IMR-90 (cell line): ENCODE results near the gene CTIF. TPM values are rescaled to one million over a fixed set of nuclear protein-coding genes. Genes with fewer than 3 reads are reported as not detected.

Experiments used
- ATAC-seq: fragments of 200-7000 bp; cut with Tn5 transposase; 2 replicates; pipeline ENCODE4 v1.9.1; 2020; ENCODE audit warnings: low read depth, mild to moderate bottlenecking, moderate library complexity
- BruUV-seq: library from RNA; stranded (reverse); fragments of 400-500 nt; replicated peaks from 2 replicates; lab custom pipeline; 2021; lab: Mats Ljungman, UMichigan
- CTCF ChIA-PET: fragments of 300-600 bp; formaldehyde crosslinking; extraction: SDS; loops from one replicate; lab custom pipeline; 2021; ENCODE audit warnings: antibody characterized with exemption; lab: Yijun Ruan, JAX
- POLR2A ChIA-PET: fragments of 300-600 bp; sonication (Branson Sonifier 250); formaldehyde crosslinking; loops from one replicate; lab custom pipeline; 2022; ENCODE audit warnings: antibody characterized with exemption; ENCODE audit not compliant: unreplicated experiment; lab: Charles Lee
- DNase-seq: peaks from one replicate; pipeline ENCODE4 v3.0.0; 2013
- H2AFZ ChIP-seq: replicated peaks from 2 replicates; pipeline ENCODE3; 2013; ENCODE audit warnings: low read length, mild to moderate bottlenecking; ENCODE audit not compliant: poor library complexity
- H2AK5ac ChIP-seq: 2 replicates; pipeline ENCODE4 v1.6.1; 2013; ENCODE audit warnings: low read depth, low read length, inconsistent platforms
- H2AK9ac ChIP-seq: replicated peaks from 2 replicates; pipeline ENCODE3; 2013; ENCODE audit warnings: mild to moderate bottlenecking, low read depth, low read length, moderate library complexity; ENCODE audit not compliant: poor library complexity
- H2BK120ac ChIP-seq: 2 replicates; pipeline ENCODE4 v1.6.1; 2013; ENCODE audit warnings: low read depth, low read length, inconsistent platforms
- H2BK15ac ChIP-seq: 3 replicates; pipeline ENCODE4 v1.6.1; 2013; ENCODE audit warnings: low read depth, low read length, inconsistent platforms
- H2BK20ac ChIP-seq: 2 replicates; pipeline ENCODE4 v1.6.1; 2013; ENCODE audit warnings: low read depth, mild to moderate bottlenecking, inconsistent platforms, low read length, moderate library complexity
- H2BK5ac ChIP-seq: 2 replicates; pipeline ENCODE4 v1.6.1; 2013; ENCODE audit warnings: mild to moderate bottlenecking, low read depth, low read length, inconsistent platforms; ENCODE audit not compliant: poor library complexity, severe bottlenecking
- H3K14ac ChIP-seq: replicated peaks from 2 replicates; pipeline ENCODE4 v1.6.1; 2013; ENCODE audit warnings: low read depth, low read length, inconsistent platforms
- H3K18ac ChIP-seq: 2 replicates; pipeline ENCODE4 v1.6.1; 2013; ENCODE audit warnings: low read depth, low read length, control low read depth
- H3K23ac ChIP-seq: 2 replicates; pipeline ENCODE4 v1.6.1; 2013; ENCODE audit warnings: low read depth, low read length, inconsistent platforms
- H3K27ac ChIP-seq: 2 replicates; pipeline ENCODE4 v1.5.1; 2013; ENCODE audit warnings: mild to moderate bottlenecking, control low read depth, low read length; ENCODE audit not compliant: insufficient read depth
- H3K27me3 ChIP-seq: 2 replicates; pipeline ENCODE4 v1.6.1; 2013; ENCODE audit warnings: low read length; ENCODE audit not compliant: control insufficient read depth, insufficient read depth
- H3K36me3 ChIP-seq: 2 replicates; pipeline ENCODE4 v1.6.1; 2013; ENCODE audit warnings: low read length, mixed read lengths; ENCODE audit not compliant: control insufficient read depth, insufficient read depth
- H3K4ac ChIP-seq: 2 replicates; pipeline ENCODE4 v1.6.1; 2013; ENCODE audit warnings: low read depth, low read length, inconsistent platforms
- H3K4me1 ChIP-seq: 2 replicates; pipeline ENCODE4 v1.6.1; 2013; ENCODE audit warnings: low read length, mixed read lengths; ENCODE audit not compliant: control insufficient read depth, insufficient read depth
- H3K4me2 ChIP-seq: 2 replicates; pipeline ENCODE4 v1.6.1; 2013; ENCODE audit warnings: low read depth, mild to moderate bottlenecking, control low read depth, low read length, moderate library complexity
- H3K4me3 ChIP-seq: 2 replicates; pipeline ENCODE4 v1.5.1; 2013; ENCODE audit warnings: low read depth, mild to moderate bottlenecking, control low read depth, low read length, moderate library complexity; ENCODE audit not compliant: insufficient read depth
- H3K56ac ChIP-seq: 2 replicates; pipeline ENCODE4 v1.6.1; 2013; ENCODE audit warnings: low read length, inconsistent platforms; ENCODE audit not compliant: insufficient read depth; ENCODE audit errors: extremely low read depth
- H3K79me1 ChIP-seq, 2 experiments: 2 replicates each; pipeline ENCODE4 v1.6.1; 2013; ENCODE audit warnings: low read length in 2 of 2, inconsistent platforms in 1 of 2, low read depth in 1 of 2
- H3K9ac ChIP-seq: 2 replicates; pipeline ENCODE4 v1.6.1; 2013; ENCODE audit warnings: low read depth, low read length, control low read depth
- H3K9me1 ChIP-seq: 2 replicates; pipeline ENCODE4 v1.6.1; 2013; ENCODE audit warnings: low read length, inconsistent platforms; ENCODE audit not compliant: insufficient read depth
- H3K9me3 ChIP-seq: 2 replicates; pipeline ENCODE4 v1.6.1; 2013; ENCODE audit warnings: low read length; ENCODE audit not compliant: control insufficient read depth, insufficient read depth
- H4K20me1 ChIP-seq: 2 replicates; pipeline ENCODE4 v1.6.1; 2013; ENCODE audit warnings: low read length, inconsistent platforms; ENCODE audit not compliant: insufficient read depth
- H4K5ac ChIP-seq: 2 replicates; pipeline ENCODE4 v1.6.1; 2013; ENCODE audit warnings: mild to moderate bottlenecking, low read depth, low read length, control low read depth
- H4K8ac ChIP-seq, 2 experiments: 2 replicates each; pipeline ENCODE4 v1.6.1; 2013; ENCODE audit warnings: low read depth in 2 of 2, low read length in 2 of 2, control low read depth in 1 of 2, inconsistent platforms in 1 of 2
- H4K91ac ChIP-seq: 2 replicates; pipeline ENCODE4 v1.6.1; 2013; ENCODE audit warnings: low read depth, low read length, inconsistent platforms; ENCODE audit not compliant: insufficient read depth
- BHLHE40 ChIP-seq: fragments of 150-350 bp; IDR thresholded peaks from 2 replicates; pipeline ENCODE4 v1.6.1; 2016; ENCODE audit warnings: mild to moderate bottlenecking, low read depth, low read length
- CEBPB ChIP-seq: IDR thresholded peaks from 2 replicates; pipeline ENCODE4 v1.6.1; 2012; ENCODE audit warnings: low read depth, low read length, improper control_type of control experiment
- CHD1 ChIP-seq: IDR thresholded peaks from 2 replicates; pipeline ENCODE4 v1.6.1; 2012; ENCODE audit warnings: low read depth, low read length, improper control_type of control experiment
- FOS ChIP-seq: fragments of 150-350 bp; IDR thresholded peaks from 2 replicates; pipeline ENCODE4 v1.6.1; 2016; ENCODE audit warnings: low read depth, low read length
- MAFK ChIP-seq: IDR thresholded peaks from 2 replicates; pipeline ENCODE4 v1.6.1; 2012; ENCODE audit warnings: low read depth, low read length, improper control_type of control experiment
- MAZ ChIP-seq: IDR thresholded peaks from 2 replicates; pipeline ENCODE4 v1.6.1; 2012; ENCODE audit warnings: low read depth, mild to moderate bottlenecking, low read length, improper control_type of control experiment, moderate library complexity, borderline replicate concordance
- MXI1 ChIP-seq: IDR thresholded peaks from 2 replicates; pipeline ENCODE4 v1.6.1; 2012; ENCODE audit warnings: low read depth, mild to moderate bottlenecking, low read length, moderate library complexity, borderline replicate concordance
- NFE2L2 ChIP-seq: fragments of 150-350 bp; IDR thresholded peaks from 2 replicates; pipeline ENCODE4 v1.6.1; 2016; ENCODE audit warnings: low read depth, mild to moderate bottlenecking, low read length
- POLR2A ChIP-seq: IDR thresholded peaks from 2 replicates; pipeline ENCODE4 v1.6.1; 2012; ENCODE audit warnings: mild to moderate bottlenecking, low read depth, low read length
- RAD21 ChIP-seq: IDR thresholded peaks from 2 replicates; pipeline ENCODE4 v1.6.1; 2012; ENCODE audit warnings: low read length, improper control_type of control experiment
- RCOR1 ChIP-seq: IDR thresholded peaks from 2 replicates; pipeline ENCODE4 v1.6.1; 2012; ENCODE audit warnings: mild to moderate bottlenecking, low read length, improper control_type of control experiment; ENCODE audit not compliant: insufficient replicate concordance
- RFX5 ChIP-seq: IDR thresholded peaks from 2 replicates; pipeline ENCODE4 v1.8.0; 2012; ENCODE audit warnings: low read depth, mild to moderate bottlenecking, low read length, moderate library complexity
- SMC3 ChIP-seq: fragments of 150-350 bp; IDR thresholded peaks from 2 replicates; pipeline ENCODE4 v1.6.1; 2016; ENCODE audit warnings: low read depth, mild to moderate bottlenecking, antibody characterized with exemption, low read length, moderate library complexity
- WGBS, 2 experiments: methylation state at CpG; one replicate each; pipeline versions ENCODE4 v1.1.5 to v1.1.7; 2013; ENCODE audit warnings: missing lambda C conversion rate in 2 of 2; ENCODE audit not compliant: insufficient read length in 1 of 2; ENCODE audit errors: extremely low coverage in 2 of 2; 5-methylcytosine and 5-hydroxymethylcytosine counted together
- dilution Hi-C: fragments of 300-500 bp; cut with HindIII; formaldehyde crosslinking; loops from one replicate; pipeline ENCODE4 v1.14.3; 2018; ENCODE audit warnings: low sequenced_read_pairs; ENCODE audit not compliant: unreplicated experiment
- in situ Hi-C: fragments of 300-500 bp; cut with MboI; formaldehyde crosslinking; loops from 3 replicates; pipeline ENCODE4 v1.14.3; 2019; ENCODE audit warnings: low sequenced_read_pairs, inconsistent platforms, mixed read lengths
- intact Hi-C: fragments of 100-400 bp; cut with micrococcal nuclease; formaldehyde crosslinking; loops from 2 replicates; pipeline ENCODE4 v1.10.0; 2022
- polyA plus RNA-seq, 3 experiments: library from polyadenylated mRNA; depleted of rRNA; stranded (reverse); fragments of >200 nt; gene quantifications; 2 replicates each; pipeline ENCODE4 v1.2.3, GENCODE V29; 2012; ENCODE audit warnings: low replicate concordance in 1 of 3
- total RNA-seq: library from RNA; depleted of rRNA; stranded (reverse); fragments of >200 nt; gene quantifications from 2 replicates; pipeline ENCODE4 v1.2.3, GENCODE V29; 2012
- TF ChIP-seq, protein P1 (sequence below): conservative IDR thresholded peaks from 2 replicates; pipeline ENCODE4 v1.5.1; 2012; ENCODE audit warnings: mild to moderate bottlenecking, low read depth, low read length, improper control_type of control experiment
- TF ChIP-seq, protein P2 (sequence below): fragments of 150-350 bp; IDR thresholded peaks from 2 replicates; pipeline ENCODE4 v1.6.1; 2016; ENCODE audit warnings: low read depth, mild to moderate bottlenecking, low read length, moderate library complexity, borderline replicate concordance
- TF ChIP-seq, protein P3 (sequence below): fragments of 150-350 bp; IDR thresholded peaks from 2 replicates; pipeline ENCODE4 v1.6.1; 2017; ENCODE audit warnings: mild to moderate bottlenecking, antibody characterized with exemption, low read length, low read depth

Gene CTIF
- total and polyA plus RNA-seq, 2 of the 4 experiments (the other 2 are of a cell fraction): 25.1 to 57.0 TPM

DNA sequence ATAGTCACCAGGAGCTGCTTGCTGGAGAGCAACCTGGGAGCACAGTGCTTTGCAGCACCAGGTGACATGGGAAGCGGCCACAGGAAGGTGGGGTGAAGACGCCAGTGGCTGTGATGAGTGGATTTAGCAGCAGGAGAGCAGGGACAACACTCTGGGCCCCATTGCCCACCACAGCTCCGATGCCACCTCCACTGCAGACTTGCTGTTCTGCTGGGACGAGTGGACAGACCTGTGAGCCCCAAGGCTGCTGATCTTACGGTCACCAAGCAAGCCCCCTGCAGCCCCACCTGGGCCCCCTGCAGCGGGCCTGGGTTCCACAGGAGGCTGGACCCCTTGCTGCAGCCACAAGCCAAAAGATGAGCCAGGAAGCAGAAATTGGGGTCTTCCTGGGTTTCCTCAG lies 73.7 kb downstream of the CTIF start:
- Histone ChIP-seq H3K9me1 (peaks cover 70% of the 10 kb centered on the region), H3K27ac (no peak overlapping the region), H3K23ac (no peak overlapping the region), H3K4me2 (no peak overlapping the region), H4K5ac (no peak overlapping the region), H2AK5ac (no peak overlapping the region), H3K4me3 (no peak overlapping the region), H4K20me1 (peaks cover 94% of the 10 kb centered on the region), H2BK20ac (no peak overlapping the region), H3K27me3 (no peaks in the 10 kb centered on the region), H2AFZ (no peak overlapping the region), H2AK9ac (peak overlapping the region; percentile 66), H4K8ac (no peak overlapping the region), H2BK5ac (no peak overlapping the region), H3K56ac (no peak overlapping the region), H2BK15ac (no peak overlapping the region), H3K9ac (no peak overlapping the region), H3K36me3 (peaks cover 6% of the 10 kb centered on the region), H3K4me1 (peaks cover 23% of the 10 kb centered on the region), H4K91ac (no peak overlapping the region), H3K18ac (no peak overlapping the region), H3K79me1 (peaks cover 40 to 95% of the 10 kb centered on the region in 2 experiments), H3K4ac (no peak overlapping the region), H3K9me3 (no peaks in the 10 kb centered on the region), H3K14ac (no peak overlapping the region), H2BK120ac (no peak overlapping the region)
- BruUV-seq: no TSS peak
- dilution Hi-C loops (no loop called here), in situ Hi-C loops (no loop called here), intact Hi-C loops (no loop called here)
- ATAC-seq (no peak), DNase-seq (no peak)
- POLR2A ChIA-PET: no interaction called here
- no CpG with 5 or more reads among the region's 6 CpGs for whole genome bisulfite sequencing, 2 experiments
- TF ChIP-seq RAD21: no peak
- TF ChIP-seq RCOR1: no peak
- TF ChIP-seq, protein P1, sequence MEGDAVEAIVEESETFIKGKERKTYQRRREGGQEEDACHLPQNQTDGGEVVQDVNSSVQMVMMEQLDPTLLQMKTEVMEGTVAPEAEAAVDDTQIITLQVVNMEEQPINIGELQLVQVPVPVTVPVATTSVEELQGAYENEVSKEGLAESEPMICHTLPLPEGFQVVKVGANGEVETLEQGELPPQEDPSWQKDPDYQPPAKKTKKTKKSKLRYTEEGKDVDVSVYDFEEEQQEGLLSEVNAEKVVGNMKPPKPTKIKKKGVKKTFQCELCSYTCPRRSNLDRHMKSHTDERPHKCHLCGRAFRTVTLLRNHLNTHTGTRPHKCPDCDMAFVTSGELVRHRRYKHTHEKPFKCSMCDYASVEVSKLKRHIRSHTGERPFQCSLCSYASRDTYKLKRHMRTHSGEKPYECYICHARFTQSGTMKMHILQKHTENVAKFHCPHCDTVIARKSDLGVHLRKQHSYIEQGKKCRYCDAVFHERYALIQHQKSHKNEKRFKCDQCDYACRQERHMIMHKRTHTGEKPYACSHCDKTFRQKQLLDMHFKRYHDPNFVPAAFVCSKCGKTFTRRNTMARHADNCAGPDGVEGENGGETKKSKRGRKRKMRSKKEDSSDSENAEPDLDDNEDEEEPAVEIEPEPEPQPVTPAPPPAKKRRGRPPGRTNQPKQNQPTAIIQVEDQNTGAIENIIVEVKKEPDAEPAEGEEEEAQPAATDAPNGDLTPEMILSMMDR: no peak
- TF ChIP-seq NFE2L2: no peak
- no peak for TF ChIP-seq POLR2A
- TF ChIP-seq MAZ: no peak
- TF ChIP-seq, protein P2, sequence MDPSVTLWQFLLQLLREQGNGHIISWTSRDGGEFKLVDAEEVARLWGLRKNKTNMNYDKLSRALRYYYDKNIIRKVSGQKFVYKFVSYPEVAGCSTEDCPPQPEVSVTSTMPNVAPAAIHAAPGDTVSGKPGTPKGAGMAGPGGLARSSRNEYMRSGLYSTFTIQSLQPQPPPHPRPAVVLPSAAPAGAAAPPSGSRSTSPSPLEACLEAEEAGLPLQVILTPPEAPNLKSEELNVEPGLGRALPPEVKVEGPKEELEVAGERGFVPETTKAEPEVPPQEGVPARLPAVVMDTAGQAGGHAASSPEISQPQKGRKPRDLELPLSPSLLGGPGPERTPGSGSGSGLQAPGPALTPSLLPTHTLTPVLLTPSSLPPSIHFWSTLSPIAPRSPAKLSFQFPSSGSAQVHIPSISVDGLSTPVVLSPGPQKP: no peak
- TF ChIP-seq FOS: no peak
- TF ChIP-seq MXI1: no peak
- TF ChIP-seq RFX5: no peak
- TF ChIP-seq MAFK: no peak
- no peak for TF ChIP-seq BHLHE40
- TF ChIP-seq CEBPB: no peak
- no peak for TF ChIP-seq CHD1
- TF ChIP-seq SMC3: no peak
- TF ChIP-seq, protein P3, sequence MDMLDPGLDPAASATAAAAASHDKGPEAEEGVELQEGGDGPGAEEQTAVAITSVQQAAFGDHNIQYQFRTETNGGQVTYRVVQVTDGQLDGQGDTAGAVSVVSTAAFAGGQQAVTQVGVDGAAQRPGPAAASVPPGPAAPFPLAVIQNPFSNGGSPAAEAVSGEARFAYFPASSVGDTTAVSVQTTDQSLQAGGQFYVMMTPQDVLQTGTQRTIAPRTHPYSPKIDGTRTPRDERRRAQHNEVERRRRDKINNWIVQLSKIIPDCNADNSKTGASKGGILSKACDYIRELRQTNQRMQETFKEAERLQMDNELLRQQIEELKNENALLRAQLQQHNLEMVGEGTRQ: no peak
- CTCF ChIA-PET: no interaction called here
